Umbilical cord (tissue), 2 donors: ENCODE measurements around the gene MGAM2. TPM values are rescaled to one million over a fixed set of nuclear protein-coding genes. Genes with fewer than 3 reads are reported as not detected.

ENCODE experiments used
- DNase-seq: peaks from one replicate; pipeline ENCODE4 v3.0.0-alpha.2; 2015; ENCODE audit warnings: low spot score
- total RNA-seq: library from RNA; depleted of rRNA; stranded (reverse); fragments of >200 nt; gene quantifications from one replicate; pipeline ENCODE4 v1.2.3, GENCODE V29; 2014; ENCODE audit warnings: low replicate concordance; ENCODE audit not compliant: insufficient read depth

The MGAM2 gene
- total RNA-seq, 1 donor from 2014 or later: 2.9 TPM

DNA sequence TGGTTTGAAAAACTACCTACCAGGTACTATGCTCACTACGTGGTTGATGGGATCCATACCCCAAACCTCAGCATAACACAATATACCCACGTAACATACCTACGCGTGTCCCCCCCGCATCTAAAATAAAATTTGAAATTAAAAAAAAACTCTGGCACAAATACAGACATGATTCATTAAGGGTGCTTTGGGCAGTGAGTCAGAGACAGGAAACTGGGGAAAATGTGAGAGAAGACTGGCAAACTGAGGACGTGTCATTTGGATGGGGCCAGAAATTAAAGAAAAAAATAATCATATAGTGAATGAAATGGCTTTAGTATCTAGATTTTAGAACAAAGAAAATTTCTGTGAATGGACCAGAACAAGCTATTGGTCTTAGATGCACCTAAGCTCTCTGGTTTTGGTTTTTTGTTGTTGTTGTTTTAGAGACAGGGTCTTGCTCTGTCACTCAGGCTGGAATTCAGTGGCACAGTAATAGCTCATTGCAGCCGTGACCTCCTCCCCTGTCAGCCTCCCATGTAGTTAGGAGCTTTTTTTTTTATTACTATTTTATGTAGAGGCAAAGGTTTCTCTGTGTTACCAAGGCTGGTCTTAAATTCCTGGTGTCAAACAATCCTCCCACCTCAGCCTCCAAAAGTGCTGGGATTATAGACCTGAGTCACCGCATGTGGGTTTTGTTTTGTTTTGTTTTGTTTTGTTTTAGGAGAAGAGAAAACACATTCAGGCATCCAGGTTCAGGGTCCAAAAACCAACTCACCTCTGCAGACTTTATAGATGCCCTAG is 152.3 kb downstream of the MGAM2 start:
- no peak for DNase-seq

Other genes with a start within 250 kb of the MGAM2 start
- gene OR9A4, start 195.3 kb upstream of the MGAM2 start, total RNA-seq: not detected
- 10.8 TPM for gene CLEC5A, start 164.7 kb upstream of the MGAM2 start, total RNA-seq
- 5.1 TPM for gene TAS2R38, start 137.9 kb upstream of the MGAM2 start, total RNA-seq
- 1.4 TPM for gene MGAM, start 115.8 kb upstream of the MGAM2 start, total RNA-seq
- not detected for gene PRSS58, start 146.3 kb downstream of the MGAM2 start, total RNA-seq